Ramos (cell line): ENCODE data around the gene BIN1.

Experiments used
- in situ Hi-C: fragments of 300-500 bp; cut with MboI; formaldehyde crosslinking; loops from one replicate; pipeline ENCODE4 v1.14.3; 2022; ENCODE audit warnings: low sequenced_read_pairs; ENCODE audit not compliant: unreplicated experiment

Gene BIN1

GRCh38 chr2:127051116-127052056 is 55.6 kb downstream of the BIN1 start:
- in situ Hi-C loops = no loop called here

- in situ Hi-C loops = no loop called here
Observed at GRCh38 chr2:127050803-127051115, 56.2 kb downstream of the BIN1 start.

GRCh38 chr2:127049927-127050802 is 56.8 kb downstream of the BIN1 start:
- in situ Hi-C loops = no loop called here

- in situ Hi-C loops = no loop called here
Observed at GRCh38 chr2:127048969-127049897, 57.7 kb downstream of the BIN1 start.

GRCh38 chr2:127048618-127048935 is 58.4 kb downstream of the BIN1 start:
- in situ Hi-C loops = no loop called here

- in situ Hi-C loops = no loop called here
Observed at GRCh38 chr2:127047716-127048617, 59.0 kb downstream of the BIN1 start.

- in situ Hi-C loops = no loop called here
Observed at GRCh38 chr2:127047054-127047453, 59.9 kb downstream of the BIN1 start.

GRCh38 chr2:127046579-127046978 is 60.4 kb downstream of the BIN1 start:
- in situ Hi-C loops = no loop called here

GRCh38 chr2:127045792-127046501 is 61.0 kb downstream of the BIN1 start:
- in situ Hi-C loops = no loop called here

GRCh38 chr2:127044977-127045661 is 61.8 kb downstream of the BIN1 start:
- in situ Hi-C loops = no loop called here

- in situ Hi-C loops = no loop called here
Observed at GRCh38 chr2:127044165-127044718, 62.7 kb downstream of the BIN1 start.

GRCh38 chr2:127043367-127044164 is 63.4 kb downstream of the BIN1 start:
- in situ Hi-C loops = no loop called here

GRCh38 chr2:127041259-127041970 is 65.5 kb downstream of the BIN1 start:
- in situ Hi-C loops = no loop called here

GRCh38 chr2:127040169-127040568 is 66.8 kb downstream of the BIN1 start:
- in situ Hi-C loops = no loop called here

- in situ Hi-C loops = no loop called here
Observed at GRCh38 chr2:127039387-127040031, 67.4 kb downstream of the BIN1 start.

GRCh38 chr2:127037476-127037875 is 69.5 kb downstream of the BIN1 start:
- in situ Hi-C loops = no loop called here
